ENCODE measurements around the gene DPY30. TPM values are rescaled to one million over a fixed set of nuclear protein-coding genes. Genes with fewer than 3 reads are reported as not detected.
"Not testable (repeated sequence)": the region's sequence is repeated elsewhere in the genome, so short reads cannot be mapped to it uniquely, and the experiment has no call there.

The DPY30 gene
- total RNA-seq, 4 donors from 2014 or later, result 53.4 to 88.1 (median 70.2) TPM

DNA sequence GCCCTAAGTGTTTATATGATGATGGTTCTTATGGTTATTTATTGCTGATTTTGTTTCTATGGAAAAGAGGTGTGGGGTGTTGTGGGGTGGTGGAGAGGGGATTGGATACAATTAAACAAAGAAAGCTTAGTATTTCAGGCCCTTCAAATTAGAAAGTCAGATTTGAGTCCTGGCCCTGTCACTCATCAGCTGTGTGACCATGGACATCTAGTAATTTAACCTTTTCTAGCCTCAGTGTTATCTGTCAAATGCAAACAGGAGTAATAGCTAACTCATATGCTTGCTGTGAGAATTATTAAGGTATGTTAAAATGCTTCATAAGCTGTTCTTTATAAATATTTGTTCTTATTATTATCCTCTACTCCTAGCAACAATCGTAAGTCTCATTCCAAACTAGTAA lies 26.7 kb downstream of the DPY30 start:
- Histone ChIP-seq H3K4me1 (peaks cover 0 to 25% (median 7%) of the 10 kb centered on the region in 3 donors), H3K4me3 (no peak overlapping the region), H3K27me3 (no peaks in the 10 kb centered on the region), H3K36me3 (peaks cover 0 to 40% of the 10 kb centered on the region in 2 donors), H3K9me3 (no peaks in the 10 kb centered on the region), H3K27ac (no peak overlapping the region)
- no peak for ATAC-seq
- 42 to 43% methylated on average over 1 of the region's 1 CpG for WGBS, 2 donors (ENCODE audit: low coverage in 1 of 2)
- TF ChIP-seq EP300 (IDR thresholded peaks at IDR 0.05) (no peak), POLR2AphosphoS5 (IDR thresholded peaks at IDR 0.05) (no peak), POLR2A (IDR thresholded peaks at IDR 0.05) (no peak)
- TF ChIP-seq, protein P1, sequence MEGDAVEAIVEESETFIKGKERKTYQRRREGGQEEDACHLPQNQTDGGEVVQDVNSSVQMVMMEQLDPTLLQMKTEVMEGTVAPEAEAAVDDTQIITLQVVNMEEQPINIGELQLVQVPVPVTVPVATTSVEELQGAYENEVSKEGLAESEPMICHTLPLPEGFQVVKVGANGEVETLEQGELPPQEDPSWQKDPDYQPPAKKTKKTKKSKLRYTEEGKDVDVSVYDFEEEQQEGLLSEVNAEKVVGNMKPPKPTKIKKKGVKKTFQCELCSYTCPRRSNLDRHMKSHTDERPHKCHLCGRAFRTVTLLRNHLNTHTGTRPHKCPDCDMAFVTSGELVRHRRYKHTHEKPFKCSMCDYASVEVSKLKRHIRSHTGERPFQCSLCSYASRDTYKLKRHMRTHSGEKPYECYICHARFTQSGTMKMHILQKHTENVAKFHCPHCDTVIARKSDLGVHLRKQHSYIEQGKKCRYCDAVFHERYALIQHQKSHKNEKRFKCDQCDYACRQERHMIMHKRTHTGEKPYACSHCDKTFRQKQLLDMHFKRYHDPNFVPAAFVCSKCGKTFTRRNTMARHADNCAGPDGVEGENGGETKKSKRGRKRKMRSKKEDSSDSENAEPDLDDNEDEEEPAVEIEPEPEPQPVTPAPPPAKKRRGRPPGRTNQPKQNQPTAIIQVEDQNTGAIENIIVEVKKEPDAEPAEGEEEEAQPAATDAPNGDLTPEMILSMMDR (IDR thresholded peaks at IDR 0.05), result no peak

DNA sequence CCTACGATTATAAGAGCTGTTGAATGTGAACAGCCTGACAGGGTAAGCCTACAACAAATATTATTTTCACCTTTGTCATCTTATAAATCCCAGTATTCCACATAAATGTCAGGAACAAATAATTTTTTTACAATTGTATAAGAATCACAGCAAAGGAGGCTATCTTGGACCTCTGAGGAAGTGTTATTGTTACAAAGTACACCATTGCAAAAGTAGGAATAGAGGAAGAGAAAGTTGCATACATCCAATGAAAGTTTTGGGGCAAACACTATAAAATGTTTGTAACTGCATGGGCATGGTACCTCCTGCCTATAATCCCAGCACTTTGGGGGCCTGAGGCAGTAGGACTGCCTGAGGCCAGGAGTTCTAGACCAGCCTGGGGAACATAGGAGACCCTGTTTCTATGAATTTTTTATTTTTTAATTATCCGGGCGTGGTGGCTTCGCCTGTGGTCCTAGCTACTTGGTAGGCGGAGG lies 28.1 kb downstream of the DPY30 start:
- no peaks in the 10 kb centered on the region for H3K9me3 ChIP-seq
- H3K27ac ChIP-seq, result peak overlapping the region; percentile 94 to 98 (median 96)
- no peak for ATAC-seq
- peak overlapping the region; percentile 90 to 91 for H3K4me3 ChIP-seq
- H3K4me1 ChIP-seq, result peaks cover 0 to 38% (median 7%) of the 10 kb centered on the region in 3 donors
- 41% methylated on average over 2 of the region's 5 CpGs; no CpG with 5 or more reads in 1 of the 2 donors for WGBS, 2 donors (ENCODE audit: low coverage in 1 of 2)
- peaks cover 0 to 26% of the 10 kb centered on the region in 2 donors for H3K36me3 ChIP-seq
- H3K27me3 ChIP-seq, result no peaks in the 10 kb centered on the region
- TF ChIP-seq EP300 (IDR thresholded peaks at IDR 0.05) (no peak), POLR2A (IDR thresholded peaks at IDR 0.05) (no peak), POLR2AphosphoS5 (IDR thresholded peaks at IDR 0.05) (no peak)
- TF ChIP-seq, protein P1 (IDR thresholded peaks at IDR 0.05), result no peak

DNA sequence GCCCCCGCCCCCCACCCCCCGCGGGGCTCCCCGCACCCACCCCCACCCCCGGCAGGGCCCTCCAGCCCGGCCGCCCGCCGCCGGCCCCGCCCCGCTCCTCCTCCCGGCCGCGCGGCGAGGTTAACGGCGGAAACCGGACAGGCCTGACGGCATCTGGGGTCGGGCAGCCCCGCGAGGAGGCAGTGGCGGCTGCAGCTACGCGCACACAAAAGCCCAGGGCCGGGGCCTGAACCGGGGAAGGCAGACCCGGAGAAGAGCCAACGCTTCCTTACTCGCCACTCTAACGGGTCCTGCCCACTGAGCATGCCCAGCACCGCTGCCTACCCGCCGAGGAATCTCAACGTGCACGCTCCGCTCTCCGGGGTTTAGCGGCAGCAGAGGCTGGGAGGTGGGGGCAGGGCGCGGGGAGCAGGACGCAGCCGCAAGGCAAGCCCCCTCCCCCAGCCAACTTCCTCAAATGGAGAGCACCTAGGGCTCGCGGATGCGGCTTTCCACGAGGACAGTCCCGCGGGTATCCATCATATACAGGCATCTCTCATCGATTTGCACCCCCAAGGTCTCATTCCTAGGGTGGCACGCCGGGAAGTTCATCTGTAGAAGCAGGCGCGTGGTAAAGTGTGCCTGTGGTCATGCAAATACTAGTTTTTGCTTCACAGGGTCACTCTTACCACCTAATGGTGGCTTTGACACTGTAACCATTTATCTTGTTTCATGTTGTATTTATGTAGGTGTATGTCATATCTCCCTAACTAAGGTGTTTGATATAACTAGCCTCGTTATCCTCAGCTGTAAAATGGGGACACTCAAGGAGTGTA lies 28.7 kb downstream of the DPY30 start, which contains the start of gene MEMO1:
Gene MEMO1 (minus strand): TSS at position 339 of the 815 bp plus-strand sequence. CDS start 761 bp downstream, outside the sequence.
- peak; percentile 89 for ATAC-seq
- peak; percentile 77 for TF ChIP-seq POLR2AphosphoS5 (IDR thresholded peaks at IDR 0.05)
- TF ChIP-seq, protein P1 (IDR thresholded peaks at IDR 0.05), result no peak
- no peak for TF ChIP-seq EP300 (IDR thresholded peaks at IDR 0.05)
- peak; percentile 33 to 66 for TF ChIP-seq POLR2A (IDR thresholded peaks at IDR 0.05)
- WGBS, 2 donors (ENCODE audit: low coverage in 1 of 2), result 0 to 4% methylated on average over 5 to 12 of the region's 57 CpGs

DNA sequence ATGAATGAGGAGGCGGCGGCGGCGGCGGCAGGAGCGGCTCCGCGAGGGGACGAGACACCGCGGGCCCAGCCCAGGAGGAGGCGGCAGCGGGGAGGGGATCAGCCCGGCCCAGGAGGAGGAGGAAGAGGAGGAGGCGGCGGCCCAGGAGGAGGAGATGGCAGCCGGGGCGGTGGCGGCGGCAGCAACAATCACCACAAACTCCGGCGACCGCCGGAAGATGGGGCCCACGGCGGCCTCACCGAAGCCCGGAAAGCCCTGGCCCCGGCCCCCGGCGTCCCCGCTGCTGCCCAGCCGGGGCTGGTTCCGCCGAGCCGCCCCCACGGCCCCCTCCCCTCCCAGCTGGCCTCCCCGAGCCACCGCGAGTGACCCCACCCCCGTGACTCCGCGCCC lies 29.3 kb downstream of the DPY30 start:
- WGBS, 2 donors (ENCODE audit: low coverage in 1 of 2), result no CpG with 5 or more reads among the region's 43 CpGs
- H3K27me3 ChIP-seq, result not testable (repeated sequence)
- TF ChIP-seq POLR2A (IDR thresholded peaks at IDR 0.05), result peak in 1 of 2 donors; percentile 18

More for the DNA sequence above, 28.7 kb downstream of the DPY30 start, which contains the start of gene MEMO1:
- H3K9me3 ChIP-seq, result no peaks in the 10 kb centered on the region
- peaks cover 0 to 21% of the 10 kb centered on the region in 2 donors for H3K36me3 ChIP-seq
- H3K4me1 ChIP-seq, result peaks cover 0 to 44% (median 7%) of the 10 kb centered on the region in 3 donors
- H3K27me3 ChIP-seq, result no peaks in the 10 kb centered on the region
- H3K4me3 ChIP-seq, result peak within 1 kb of the TSS; percentile 90 to 91
- H3K27ac ChIP-seq, result peak within 1 kb of the TSS; percentile 94 to 98 (median 96)

DNA sequence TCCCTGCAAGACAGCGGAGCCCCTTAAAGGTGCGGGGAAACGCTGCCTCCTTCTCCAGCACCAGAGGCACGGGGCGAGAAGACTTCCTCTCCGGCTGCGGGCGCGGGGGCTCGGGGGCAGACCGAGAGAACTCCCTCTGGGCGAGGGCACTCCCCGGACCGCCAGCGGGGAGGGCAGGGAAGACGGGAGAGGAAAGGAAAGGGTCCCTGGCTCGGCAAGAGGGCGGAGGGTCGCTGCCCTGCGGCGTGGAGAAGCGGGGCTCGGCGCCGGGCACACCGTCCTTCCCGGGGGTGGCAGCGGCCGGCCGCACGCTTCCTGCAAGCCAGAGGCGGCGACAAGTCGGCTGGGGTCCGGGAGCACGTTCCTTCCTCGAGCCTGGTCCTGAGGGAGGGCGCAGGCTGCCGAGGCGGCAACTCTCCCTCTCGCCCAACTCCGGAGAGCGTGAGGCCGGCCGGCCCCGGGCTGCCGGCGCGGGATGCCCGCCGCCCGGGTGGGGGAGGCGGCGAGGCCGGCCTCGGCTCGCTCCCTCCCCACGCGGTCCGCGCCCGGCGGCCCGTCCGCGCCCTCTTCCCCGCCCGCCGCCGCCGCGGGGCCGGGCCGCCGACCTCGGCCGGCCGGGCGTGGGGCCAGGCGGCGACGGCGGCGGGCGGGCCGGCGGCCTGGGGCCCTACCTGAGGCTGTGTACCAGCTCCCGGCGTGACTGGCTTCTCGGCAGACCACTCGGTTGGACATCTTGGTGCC lies 29.9 kb downstream of the DPY30 start:
- Histone ChIP-seq H3K27ac (peak overlapping the region; percentile 94 to 98 (median 96)), H3K36me3 (peaks cover 0 to 11% of the 10 kb centered on the region in 2 donors), H3K4me3 (peak overlapping the region; percentile 90 to 91), H3K4me1 (peaks cover 0 to 50% (median 7%) of the 10 kb centered on the region in 3 donors), H3K27me3 (no peaks in the 10 kb centered on the region), H3K9me3 (no peaks in the 10 kb centered on the region)
- ATAC-seq, result peak; percentile 33
- TF ChIP-seq, protein P1 (IDR thresholded peaks at IDR 0.05), result no peak
- peak in 1 of 2 donors; percentile 13 for TF ChIP-seq POLR2A (IDR thresholded peaks at IDR 0.05)
- WGBS, 2 donors (ENCODE audit: low coverage in 1 of 2), result 0% methylated on average over 2 of the region's 91 CpGs; no CpG with 5 or more reads in 1 of the 2 donors

More for the DNA sequence above, 29.3 kb downstream of the DPY30 start:
- not testable (repeated sequence) for H3K9me3 ChIP-seq
- Histone ChIP-seq H3K4me1 (peaks cover 0 to 50% (median 7%) of the 10 kb centered on the region in 3 donors), H3K4me3 (peak overlapping the region; percentile 90 to 91), H3K36me3 (peaks cover 0 to 15% of the 10 kb centered on the region in 2 donors), H3K27ac (peak overlapping the region; percentile 94 to 98 (median 96))
- peak; percentile 89 for ATAC-seq
